Gastroesophageal sphincter (tissue), 4 donors: ENCODE data around the gene EML2. TPM values are rescaled to one million over a fixed set of nuclear protein-coding genes. Genes with fewer than 3 reads are reported as not detected.
A peak's percentile ranks its signal among the peaks of the same experiment; 100 is the strongest.

Experiments
- ATAC-seq: fragments of 150-250 bp; one replicate; pipeline ENCODE4 v1.9.1; 2016; ENCODE audit warnings: mild to moderate bottlenecking, moderate library complexity
- H3K27ac ChIP-seq, 4 donors: fragments of 200-600 bp; sonication (generic) in 3 of 4; 1 replicate in 3 of 4; 2 replicates in 1 of 4; pipeline ENCODE4 v1.5.1; 2016 to 2019
- H3K27me3 ChIP-seq: fragments of 200-600 bp; sonication (generic); one replicate; pipeline ENCODE4 v1.5.1; 2019
- H3K36me3 ChIP-seq, 2 donors: fragments of 200-600 bp; sonication (generic); one replicate each; pipeline ENCODE4 v1.5.1; 2019; ENCODE audit warnings: control low read depth in 1 of 2
- H3K4me1 ChIP-seq, 3 donors: fragments of 200-600 bp; sonication (generic); 1 replicate in 2 of 3; 2 replicates in 1 of 3; pipeline ENCODE4 v1.5.1; 2016 to 2019; ENCODE audit warnings: control low read depth in 2 of 3
- H3K4me3 ChIP-seq, 2 donors: fragments of 200-600 bp; sonication (generic); one replicate each; pipeline ENCODE4 v1.5.1; 2019; ENCODE audit warnings: mild to moderate bottlenecking in 1 of 2, moderate library complexity in 1 of 2
- H3K9me3 ChIP-seq, 3 donors: fragments of 200-600 bp; sonication (generic); one replicate each; pipeline ENCODE4 v1.5.1; 2017 to 2019; ENCODE audit warnings: control low read depth in 2 of 3
- EP300 ChIP-seq: sonication (generic); formaldehyde crosslinking; IDR thresholded peaks from one replicate; pipeline ENCODE4 v1.6.1; 2017; ENCODE audit warnings: antibody characterized with exemption, mild to moderate bottlenecking
- POLR2A ChIP-seq, 2 donors: fragments of 450-650 bp; IDR thresholded peaks; one replicate each; pipeline ENCODE4 v1.6.1; 2017; ENCODE audit warnings: antibody characterized with exemption in 2 of 2, mild to moderate bottlenecking in 2 of 2, moderate library complexity in 1 of 2
- POLR2AphosphoS5 ChIP-seq: sonication (generic); formaldehyde crosslinking; IDR thresholded peaks from one replicate; pipeline ENCODE4 v1.6.1; 2017; ENCODE audit warnings: antibody characterized with exemption
- WGBS, 2 donors: methylation state at CpG; one replicate each; pipeline ENCODE4 v1.1.5; 2018; ENCODE audit warnings: low coverage in 1 of 2; 5-methylcytosine and 5-hydroxymethylcytosine counted together
- total RNA-seq, 4 donors: library from RNA; depleted of rRNA; stranded (reverse); fragments of >200 nt; gene quantifications; one replicate each; pipeline ENCODE4 v1.1.0, GENCODE V29; 2016
- TF ChIP-seq, protein P1 (sequence below), 4 experiments: fragments of 200-600 bp in 2 of 4; fragments of 450-650 bp in 2 of 4; sonication (generic) in 1 of 4; IDR thresholded peaks; one replicate each; pipeline ENCODE4 v1.5.1; 2017 to 2019; ENCODE audit warnings: antibody characterized with exemption in 4 of 4, mild to moderate bottlenecking in 2 of 4, moderate library complexity in 2 of 4

EML2 gene
- total RNA-seq, 4 donors from 2014 or later = 18.3 to 29.2 (median 18.9) TPM

DNA sequence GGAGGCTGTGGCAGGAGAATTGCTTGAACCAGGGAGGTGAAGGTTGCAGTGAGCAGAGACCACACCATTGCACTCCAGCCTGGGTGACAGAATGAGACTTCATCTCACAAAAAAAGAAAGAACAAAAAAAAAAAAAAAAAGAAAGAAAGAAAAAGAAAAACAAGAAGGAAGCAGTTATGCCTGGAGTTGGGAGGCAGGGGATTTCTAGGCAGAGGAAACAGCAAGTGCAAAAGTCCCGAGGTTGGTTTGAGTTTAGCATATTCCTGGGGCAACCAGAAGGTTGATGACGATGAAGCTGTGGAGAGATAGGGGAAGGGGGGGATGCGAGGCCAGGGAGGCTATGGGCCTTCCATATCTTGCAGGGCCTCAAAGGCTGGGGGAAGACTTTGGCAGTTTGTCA lies 11.5 kb upstream of the EML2 start:
- ATAC-seq = no peak
- Histone ChIP-seq H3K9me3 (no peaks in the 10 kb centered on the region), H3K4me3 (no peak overlapping the region), H3K27me3 (peaks cover 33% of the 10 kb centered on the region), H3K27ac (no peak overlapping the region), H3K4me1 (peaks cover 0 to 7% (median 0%) of the 10 kb centered on the region in 3 donors), H3K36me3 (no peaks in the 10 kb centered on the region)
- TF ChIP-seq, protein P1, sequence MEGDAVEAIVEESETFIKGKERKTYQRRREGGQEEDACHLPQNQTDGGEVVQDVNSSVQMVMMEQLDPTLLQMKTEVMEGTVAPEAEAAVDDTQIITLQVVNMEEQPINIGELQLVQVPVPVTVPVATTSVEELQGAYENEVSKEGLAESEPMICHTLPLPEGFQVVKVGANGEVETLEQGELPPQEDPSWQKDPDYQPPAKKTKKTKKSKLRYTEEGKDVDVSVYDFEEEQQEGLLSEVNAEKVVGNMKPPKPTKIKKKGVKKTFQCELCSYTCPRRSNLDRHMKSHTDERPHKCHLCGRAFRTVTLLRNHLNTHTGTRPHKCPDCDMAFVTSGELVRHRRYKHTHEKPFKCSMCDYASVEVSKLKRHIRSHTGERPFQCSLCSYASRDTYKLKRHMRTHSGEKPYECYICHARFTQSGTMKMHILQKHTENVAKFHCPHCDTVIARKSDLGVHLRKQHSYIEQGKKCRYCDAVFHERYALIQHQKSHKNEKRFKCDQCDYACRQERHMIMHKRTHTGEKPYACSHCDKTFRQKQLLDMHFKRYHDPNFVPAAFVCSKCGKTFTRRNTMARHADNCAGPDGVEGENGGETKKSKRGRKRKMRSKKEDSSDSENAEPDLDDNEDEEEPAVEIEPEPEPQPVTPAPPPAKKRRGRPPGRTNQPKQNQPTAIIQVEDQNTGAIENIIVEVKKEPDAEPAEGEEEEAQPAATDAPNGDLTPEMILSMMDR (IDR thresholded peaks at IDR 0.05) = no peak
- TF ChIP-seq POLR2A (IDR thresholded peaks at IDR 0.05) (no peak), EP300 (no peak), POLR2AphosphoS5 (no peak)
- 68 to 90% methylated on average over 3 of the region's 3 CpGs for WGBS, 2 donors

DNA sequence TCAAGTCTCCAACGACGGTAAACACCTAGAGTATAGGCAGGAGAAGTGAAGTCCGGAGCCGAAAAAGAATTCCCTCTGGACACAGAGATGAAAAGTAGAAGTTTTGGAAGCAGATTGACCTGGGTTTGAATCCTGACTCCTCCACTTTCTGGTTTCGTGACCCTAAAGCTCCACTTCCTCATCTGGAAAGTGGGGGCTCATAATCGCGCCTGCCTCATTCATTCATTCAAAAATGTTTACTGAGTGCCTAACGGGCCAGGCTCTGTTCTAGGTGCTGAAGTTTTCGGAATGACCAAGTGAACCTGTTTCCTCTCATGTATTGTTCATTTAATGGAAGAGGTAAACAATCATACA lies 7.1 kb upstream of the EML2 start:
- H3K9me3 ChIP-seq = no peaks in the 10 kb centered on the region
- peaks cover 0 to 41% (median 10%) of the 10 kb centered on the region in 3 donors for H3K4me1 ChIP-seq
- no peak for TF ChIP-seq EP300
- TF ChIP-seq POLR2A (IDR thresholded peaks at IDR 0.05) = no peak
- TF ChIP-seq POLR2AphosphoS5 = no peak
- TF ChIP-seq, protein P1 (IDR thresholded peaks at IDR 0.05) = no peak
- H3K36me3 ChIP-seq = no peaks in the 10 kb centered on the region
- peaks cover 67% of the 10 kb centered on the region for H3K27me3 ChIP-seq
- H3K4me3 ChIP-seq = peak overlapping the region in 1 of 2 donors; percentile 38
- 9 to 11% methylated on average over 8 of the region's 9 CpGs for WGBS, 2 donors
- no peak overlapping the region for H3K27ac ChIP-seq
- no peak for ATAC-seq

DNA sequence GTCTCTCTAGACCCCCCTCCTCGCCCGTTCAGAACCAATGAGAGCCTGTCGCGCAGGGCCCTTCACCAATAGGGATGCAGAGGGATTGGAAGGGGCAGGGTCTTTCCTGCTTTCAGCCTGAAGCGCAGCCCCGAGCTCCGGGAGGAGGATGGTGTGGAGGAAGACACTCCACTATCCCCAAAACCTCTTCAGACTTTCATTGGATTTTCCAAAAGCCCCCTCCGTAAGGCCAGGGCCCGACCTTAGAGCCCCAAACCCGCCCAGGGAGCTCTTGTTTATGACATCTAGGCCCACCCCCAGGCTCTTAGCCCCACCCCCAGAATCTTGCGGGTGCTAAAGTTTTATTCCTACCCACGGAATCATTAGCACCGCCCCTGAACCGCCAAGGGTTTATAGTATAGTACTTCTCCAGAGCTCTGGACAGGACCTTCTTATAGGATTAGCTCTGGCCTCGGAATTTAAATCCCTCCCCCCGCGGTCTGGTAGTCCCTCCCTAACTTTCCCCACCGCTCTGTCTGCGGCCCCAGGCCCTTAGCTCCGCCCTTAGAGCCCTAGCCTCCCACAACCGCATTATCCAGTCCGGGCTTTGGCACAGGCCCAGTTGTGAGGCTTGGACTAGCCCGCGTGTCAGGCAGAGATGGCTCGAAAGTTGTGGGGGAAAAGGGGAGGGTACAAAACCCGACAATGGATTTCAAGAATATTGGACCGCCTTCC lies 6.6 kb upstream of the EML2 start:
- WGBS, 2 donors = 0 to 2% methylated on average over 13 to 17 of the region's 27 CpGs
- H3K9me3 ChIP-seq = no peaks in the 10 kb centered on the region
- peaks cover 67% of the 10 kb centered on the region for H3K27me3 ChIP-seq
- ATAC-seq = peak; percentile 79
- TF ChIP-seq EP300 (no peak), POLR2AphosphoS5 (no peak), POLR2A (IDR thresholded peaks at IDR 0.05) (no peak)
- TF ChIP-seq, protein P1 (IDR thresholded peaks at IDR 0.05) = no peak
- H3K27ac ChIP-seq = peak overlapping the region in 1 of 4 donors; percentile 7
- H3K4me1 ChIP-seq = peaks cover 0 to 46% (median 10%) of the 10 kb centered on the region in 3 donors
- H3K36me3 ChIP-seq = no peaks in the 10 kb centered on the region
- H3K4me3 ChIP-seq = peak overlapping the region; percentile 15 to 38

DNA sequence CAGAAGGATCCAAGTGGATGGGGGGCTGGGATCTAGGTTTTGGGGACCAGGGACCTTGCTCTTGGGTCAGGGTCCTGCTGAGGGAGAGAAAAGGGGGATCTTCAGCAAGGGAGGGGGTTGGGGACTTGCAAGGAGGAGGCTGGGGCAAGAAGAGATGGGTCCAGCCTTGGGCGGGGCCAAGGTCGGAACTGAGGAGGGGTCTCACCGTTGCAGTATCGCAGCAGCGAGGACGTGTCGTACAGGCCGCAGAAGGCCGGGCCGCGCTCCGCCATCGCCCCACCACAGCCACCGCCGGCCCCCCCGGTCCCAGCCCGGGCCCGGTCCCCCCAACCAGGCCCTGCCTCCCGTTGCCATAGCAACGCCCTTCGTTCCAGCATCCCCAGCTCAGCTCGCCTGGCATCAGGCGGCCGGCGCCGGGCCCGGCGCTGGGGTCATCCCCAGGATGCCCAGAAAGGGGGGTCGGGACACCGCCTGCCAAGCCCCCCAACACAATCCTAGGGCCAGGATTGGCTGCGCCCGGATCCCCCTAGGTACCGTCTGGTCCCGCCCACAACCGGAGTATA lies 6.0 kb upstream of the EML2 start:
- no peak overlapping the region for H3K27ac ChIP-seq
- H3K27me3 ChIP-seq = peaks cover 66% of the 10 kb centered on the region
- TF ChIP-seq EP300 = no peak
- ATAC-seq = no peak
- peak overlapping the region in 1 of 2 donors; percentile 38 for H3K4me3 ChIP-seq
- peaks cover 0 to 49% (median 10%) of the 10 kb centered on the region in 3 donors for H3K4me1 ChIP-seq
- no peaks in the 10 kb centered on the region for H3K9me3 ChIP-seq
- 20 to 23% methylated on average over 2 to 14 of the region's 35 CpGs for WGBS, 2 donors
- no peaks in the 10 kb centered on the region for H3K36me3 ChIP-seq

DNA sequence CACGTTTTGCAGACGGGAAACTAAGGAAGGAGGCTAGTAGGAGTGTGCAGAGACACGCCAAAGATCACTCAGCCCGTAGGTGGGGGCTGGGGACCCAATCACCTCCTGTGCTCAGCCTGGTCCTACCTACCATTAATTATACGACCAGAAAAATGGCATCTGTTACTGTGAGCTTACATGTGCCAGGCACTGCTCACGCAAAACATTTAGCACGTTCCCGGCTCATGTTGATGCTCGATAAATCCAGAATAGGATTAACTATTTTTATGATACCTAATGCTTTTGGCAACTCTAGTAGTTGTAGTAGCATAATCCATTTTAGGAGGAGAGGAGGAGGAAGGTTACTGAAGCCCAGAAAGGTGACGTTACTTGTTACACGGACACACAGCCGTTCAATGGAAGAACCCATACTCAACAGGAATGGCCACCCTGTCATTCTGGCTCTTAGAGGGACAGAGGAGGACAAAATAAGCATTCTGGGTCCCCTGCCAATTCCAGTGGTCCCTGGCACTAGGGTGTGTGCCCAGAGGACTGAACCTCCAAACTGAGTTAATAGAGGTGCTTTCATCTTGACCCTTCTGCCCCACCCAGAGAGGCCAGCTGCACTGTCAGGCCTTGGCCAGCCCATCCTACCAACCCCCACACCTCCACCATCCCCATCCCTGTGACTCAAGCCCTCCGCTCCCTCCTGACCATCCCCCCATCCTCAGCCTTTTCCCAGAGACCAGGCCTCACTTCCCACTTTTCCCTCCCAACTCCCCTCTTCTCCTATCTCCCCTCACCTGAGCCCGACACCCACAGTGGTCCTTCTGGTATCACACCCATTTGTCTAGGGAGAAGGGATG lies 5.0 kb upstream of the EML2 start:
- Histone ChIP-seq H3K9me3 (no peaks in the 10 kb centered on the region), H3K27me3 (peaks cover 56% of the 10 kb centered on the region), H3K36me3 (no peaks in the 10 kb centered on the region), H3K27ac (no peak overlapping the region), H3K4me3 (no peak overlapping the region), H3K4me1 (peaks cover 0 to 54% (median 10%) of the 10 kb centered on the region in 3 donors)
- ATAC-seq = no peak
- TF ChIP-seq POLR2A (IDR thresholded peaks at IDR 0.05) (no peak), POLR2AphosphoS5 (no peak), EP300 (no peak)
- TF ChIP-seq, protein P1 (IDR thresholded peaks at IDR 0.05) = no peak
- 50 to 75% methylated on average over 4 to 14 of the region's 14 CpGs for WGBS, 2 donors
